HepG2 (cell line): ENCODE data around the gene DCUN1D3. TPM values are rescaled to one million over a fixed set of nuclear protein-coding genes. Genes with fewer than 3 reads are reported as not detected.

ENCODE experiments used
- FIP1L1 ChIP-seq: fragments of 200-400 bp; formaldehyde crosslinking; IDR thresholded peaks from 2 replicates; pipeline ENCODE4 v1.6.1; 2018; ENCODE audit warnings: low read depth, mild to moderate bottlenecking, low read length, moderate library complexity, borderline replicate concordance; ENCODE audit not compliant: insufficient read depth
- GPN1 ChIP-seq: sonication (generic); formaldehyde crosslinking; IDR thresholded peaks from 2 replicates; pipeline ENCODE4 v1.5.1; 2020; ENCODE audit warnings: missing genetic modification reagents, borderline replicate concordance
- JUN ChIP-seq: sonication (generic); formaldehyde crosslinking; IDR thresholded peaks from 2 replicates; pipeline ENCODE4 v1.4.0; 2020; ENCODE audit warnings: mild to moderate bottlenecking, missing genetic modification reagents
- KAT8 ChIP-seq: IDR thresholded peaks from 2 replicates; pipeline ENCODE4 v1.6.1; 2016; ENCODE audit warnings: missing genetic modification reagents, missing compliant biosample characterization
- KDM3A ChIP-seq: IDR thresholded peaks from 2 replicates; pipeline ENCODE4 v1.6.1; 2018; ENCODE audit warnings: low read depth, missing compliant biosample characterization
- NFATC3 ChIP-seq: sonication (generic); formaldehyde crosslinking; IDR thresholded peaks from 2 replicates; pipeline ENCODE4 v1.5.1; 2020; ENCODE audit warnings: mild to moderate bottlenecking, missing genetic modification reagents
- PATZ1 ChIP-seq: sonication (generic); formaldehyde crosslinking; IDR thresholded peaks from 2 replicates; pipeline ENCODE4 v1.4.0; 2020; ENCODE audit warnings: missing genetic modification reagents
- PHF20 ChIP-seq: sonication (generic); formaldehyde crosslinking; IDR thresholded peaks from 2 replicates; pipeline ENCODE4 v1.5.0; 2020; ENCODE audit warnings: mild to moderate bottlenecking, missing genetic modification reagents
- REPIN1 ChIP-seq: sonication (generic); formaldehyde crosslinking; IDR thresholded peaks from 2 replicates; pipeline ENCODE4 v1.8.0; 2022; ENCODE audit warnings: missing genetic modification reagents, low read depth, mild to moderate bottlenecking, borderline replicate concordance
- RFX1 ChIP-seq: fragments of 450-650 bp; IDR thresholded peaks from 2 replicates; pipeline ENCODE4 v1.6.1; 2017
- SMYD3 ChIP-seq: sonication (generic); formaldehyde crosslinking; IDR thresholded peaks from 2 replicates; pipeline ENCODE4 v1.8.1; 2023; ENCODE audit warnings: mild to moderate bottlenecking, missing genetic modification reagents
- SNAPC2 ChIP-seq: sonication (generic); formaldehyde crosslinking; IDR thresholded peaks from 2 replicates; pipeline ENCODE4 v1.8.1; 2022; ENCODE audit warnings: mild to moderate bottlenecking, missing genetic modification reagents
- TOE1 ChIP-seq: sonication (generic); formaldehyde crosslinking; IDR thresholded peaks from 2 replicates; pipeline ENCODE4 v1.4.0; 2020; ENCODE audit warnings: mild to moderate bottlenecking, missing genetic modification reagents
- WIZ ChIP-seq: sonication (generic); formaldehyde crosslinking; IDR thresholded peaks from 2 replicates; pipeline ENCODE4 v1.5.1; 2020; ENCODE audit warnings: mild to moderate bottlenecking, missing genetic modification reagents
- ZBTB37 ChIP-seq: sonication (generic); formaldehyde crosslinking; IDR thresholded peaks from 2 replicates; pipeline ENCODE4 v1.4.0; 2020; ENCODE audit warnings: mild to moderate bottlenecking, missing genetic modification reagents
- ZBTB7B ChIP-seq: sonication (generic); formaldehyde crosslinking; IDR thresholded peaks from 2 replicates; pipeline ENCODE4 v1.4.0; 2020; ENCODE audit warnings: missing genetic modification reagents
- ZFP91 ChIP-seq: sonication (generic); formaldehyde crosslinking; IDR thresholded peaks from 2 replicates; pipeline ENCODE4 v1.9.0; 2022; ENCODE audit warnings: missing genetic modification reagents, mild to moderate bottlenecking, borderline replicate concordance
- ZNF10 ChIP-seq: sonication (generic); formaldehyde crosslinking; IDR thresholded peaks from 2 replicates; pipeline ENCODE4 v1.4.0; 2020; ENCODE audit warnings: mild to moderate bottlenecking, low read depth, missing genetic modification reagents, borderline replicate concordance
- ZNF660 ChIP-seq: sonication (generic); formaldehyde crosslinking; IDR thresholded peaks from 2 replicates; pipeline ENCODE4 v1.5.1; 2020; ENCODE audit warnings: mild to moderate bottlenecking, low read depth, missing genetic modification reagents, borderline replicate concordance
- polyA plus RNA-seq, 8 experiments: library from polyadenylated mRNA; depleted of rRNA in 3 of 8; stranded (reverse) in 7 of 8; unstranded in 1 of 8; fragments of >200 nt; fragmentation: Illumina TruSeq in 4 of 8; extraction: Trizol in 4 of 8; gene quantifications; 2 replicates each; pipeline versions ENCODE4 v1.2.1 to v1.2.3, GENCODE V29; 2011 to 2016; ENCODE audit warnings: low read depth in 4 of 8, missing spikeins in 1 of 8, mixed read lengths in 1 of 8; ENCODE audit not compliant: insufficient read depth in 1 of 8
- total RNA-seq, 5 experiments: library from RNA; depleted of rRNA; stranded (reverse); fragments of >200 nt; fragmentation: Illumina TruSeq; extraction: Trizol; gene quantifications; 2 replicates each; pipeline ENCODE4 v1.2.3, GENCODE V29; 2016; ENCODE audit warnings: low read depth in 1 of 5
- TF ChIP-seq, protein P1 (sequence below): IDR thresholded peaks from 2 replicates; pipeline ENCODE4 v1.6.1; 2012; ENCODE audit warnings: inconsistent platforms
- TF ChIP-seq, protein P2 (sequence below): sonication (generic); formaldehyde crosslinking; IDR thresholded peaks from 2 replicates; pipeline ENCODE4 v1.9.0; 2021; ENCODE audit warnings: missing genetic modification reagents, borderline replicate concordance

DCUN1D3 gene
- total and polyA plus RNA-seq, 2 of the 13 experiments (the other 11 are each of a cell fraction or from before 2014, with no cell fraction given): 5.0 to 19.3 TPM

GRCh38 chr16:20878682-20879147, 21.4 kb downstream of the DCUN1D3 start (continued):
- peak; percentile 77 for TF ChIP-seq PATZ1 (CRISPR knock-in tag)
- TF ChIP-seq SNAPC2 (CRISPR knock-in tag): peak; percentile 15; the same call in 1 of the 2 replicates
- no peak for TF ChIP-seq KAT8 (CRISPR knock-in tag)
- TF ChIP-seq REPIN1 (CRISPR knock-in tag): 0 out of 2 replicates have a peak, but pooled peaks have one; percentile 17
- TF ChIP-seq ZFP91 (CRISPR knock-in tag): no peak
- no peak for TF ChIP-seq PHF20 (CRISPR knock-in tag)
- TF ChIP-seq ZNF10 (CRISPR knock-in tag): no peak
- TF ChIP-seq, protein P1, sequence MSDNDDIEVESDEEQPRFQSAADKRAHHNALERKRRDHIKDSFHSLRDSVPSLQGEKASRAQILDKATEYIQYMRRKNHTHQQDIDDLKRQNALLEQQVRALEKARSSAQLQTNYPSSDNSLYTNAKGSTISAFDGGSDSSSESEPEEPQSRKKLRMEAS: 0 out of 2 replicates have a peak, but pooled peaks have one; percentile 25
- TF ChIP-seq FIP1L1: no peak
- no peak for TF ChIP-seq NFATC3 (CRISPR knock-in tag)
- peak; percentile 76 for TF ChIP-seq ZBTB7B
- TF ChIP-seq SMYD3 (CRISPR knock-in tag): 0 out of 2 replicates have a peak, but pooled peaks have one; percentile 7
- TF ChIP-seq ZBTB37 (CRISPR knock-in tag): no peak
- no peak for TF ChIP-seq KDM3A
- TF ChIP-seq ZNF660 (CRISPR knock-in tag): no peak
- TF ChIP-seq TOE1: no peak
- TF ChIP-seq, protein P2, sequence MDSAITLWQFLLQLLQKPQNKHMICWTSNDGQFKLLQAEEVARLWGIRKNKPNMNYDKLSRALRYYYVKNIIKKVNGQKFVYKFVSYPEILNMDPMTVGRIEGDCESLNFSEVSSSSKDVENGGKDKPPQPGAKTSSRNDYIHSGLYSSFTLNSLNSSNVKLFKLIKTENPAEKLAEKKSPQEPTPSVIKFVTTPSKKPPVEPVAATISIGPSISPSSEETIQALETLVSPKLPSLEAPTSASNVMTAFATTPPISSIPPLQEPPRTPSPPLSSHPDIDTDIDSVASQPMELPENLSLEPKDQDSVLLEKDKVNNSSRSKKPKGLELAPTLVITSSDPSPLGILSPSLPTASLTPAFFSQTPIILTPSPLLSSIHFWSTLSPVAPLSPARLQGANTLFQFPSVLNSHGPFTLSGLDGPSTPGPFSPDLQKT (CRISPR knock-in tag): no peak
- no peak for TF ChIP-seq RFX1
- TF ChIP-seq WIZ (CRISPR knock-in tag): no peak
- no peak; the same call in 1 of the 2 replicates for TF ChIP-seq JUN (CRISPR knock-in tag)
- no peak for TF ChIP-seq GPN1 (CRISPR knock-in tag)
